ENCODE data around the gene CEACAM16. TPM values are rescaled to one million over a fixed set of nuclear protein-coding genes. Genes with fewer than 3 reads are reported as not detected.

The CEACAM16 gene
- total RNA-seq, 2 donors from 2014 or later, result not detected

- H3K9me3 ChIP-seq, result no peaks in the 10 kb centered on the region
- DNase-seq (ENCODE audit: low spot score) (no peak), ATAC-seq (ENCODE audit: insufficient number of reproducible peaks, low FRiP score, low read depth) (no peak)
- no peak within 1 kb of the TSS for H3K27ac ChIP-seq
- no peaks in the 10 kb centered on the region for H3K4me1 ChIP-seq (ENCODE audit: control insufficient read depth in 1 of 2, low read depth in 2 of 2)
- H3K36me3 ChIP-seq, result no peaks in the 10 kb centered on the region
- no peaks in the 10 kb centered on the region for H3K27me3 ChIP-seq (replicated peaks; ENCODE audit: insufficient read depth)
- no peak for TF ChIP-seq CTCF (IDR thresholded peaks at IDR 0.05)
- no peak within 1 kb of the TSS for H3K4me3 ChIP-seq
These were observed 27.6 kb upstream of the CEACAM16 start, which contains the start of gene CEACAM19 for GRCh38 chr19:44671400-44671799. CEACAM19 (plus strand) TSS chr19:44671482; CDS start chr19:44671932, 450 bp downstream.

- TF ChIP-seq CTCF (IDR thresholded peaks at IDR 0.05), result no peak
- no peak for ATAC-seq (ENCODE audit: insufficient number of reproducible peaks, low FRiP score, low read depth)
These were observed 26.7 kb upstream of the CEACAM16 start for GRCh38 chr19:44672226-44672625.

GRCh38 chr19:44673510-44673909 lies 25.4 kb upstream of the CEACAM16 start:
- H3K27ac ChIP-seq, result no peak overlapping the region
- no peak for DNase-seq (ENCODE audit: low spot score)
- TF ChIP-seq CTCF (IDR thresholded peaks at IDR 0.05), result no peak
- H3K4me1 ChIP-seq (ENCODE audit: control insufficient read depth in 1 of 2, low read depth in 2 of 2), result no peaks in the 10 kb centered on the region
- no peak for ATAC-seq (ENCODE audit: insufficient number of reproducible peaks, low FRiP score, low read depth)
- H3K9me3 ChIP-seq, result no peaks in the 10 kb centered on the region
- H3K4me3 ChIP-seq, result no peak overlapping the region
- no peaks in the 10 kb centered on the region for H3K36me3 ChIP-seq
- no peaks in the 10 kb centered on the region for H3K27me3 ChIP-seq (replicated peaks; ENCODE audit: insufficient read depth)

More at GRCh38 chr19:44672226-44672625, 26.7 kb upstream of the CEACAM16 start:
- no peak for DNase-seq (ENCODE audit: low spot score)
- no peaks in the 10 kb centered on the region for H3K27me3 ChIP-seq (replicated peaks; ENCODE audit: insufficient read depth)
- H3K36me3 ChIP-seq, result no peaks in the 10 kb centered on the region
- no peaks in the 10 kb centered on the region for H3K9me3 ChIP-seq
- no peak overlapping the region for H3K27ac ChIP-seq
- no peak overlapping the region for H3K4me3 ChIP-seq
- no peaks in the 10 kb centered on the region for H3K4me1 ChIP-seq (ENCODE audit: control insufficient read depth in 1 of 2, low read depth in 2 of 2)

- Histone ChIP-seq H3K27ac (no peak overlapping the region), H3K4me1 (ENCODE audit: control insufficient read depth in 1 of 2, low read depth in 2 of 2) (no peaks in the 10 kb centered on the region), H3K4me3 (no peak overlapping the region), H3K36me3 (no peaks in the 10 kb centered on the region), H3K9me3 (no peaks in the 10 kb centered on the region), H3K27me3 (replicated peaks; ENCODE audit: insufficient read depth) (no peaks in the 10 kb centered on the region)
- DNase-seq (ENCODE audit: low spot score) (no peak), ATAC-seq (ENCODE audit: insufficient number of reproducible peaks, low FRiP score, low read depth) (no peak)
- TF ChIP-seq CTCF (IDR thresholded peaks at IDR 0.05), result no peak
These were observed 23.4 kb upstream of the CEACAM16 start for GRCh38 chr19:44675521-44675920.

- Histone ChIP-seq H3K27ac (no peak overlapping the region), H3K4me1 (ENCODE audit: control insufficient read depth in 1 of 2, low read depth in 2 of 2) (no peaks in the 10 kb centered on the region), H3K36me3 (peaks cover 2% of the 10 kb centered on the region), H3K9me3 (no peaks in the 10 kb centered on the region), H3K4me3 (no peak overlapping the region), H3K27me3 (replicated peaks; ENCODE audit: insufficient read depth) (no peaks in the 10 kb centered on the region)
- no peak for TF ChIP-seq CTCF (IDR thresholded peaks at IDR 0.05)
- no peak for DNase-seq (ENCODE audit: low spot score)
- no peak for ATAC-seq (ENCODE audit: insufficient number of reproducible peaks, low FRiP score, low read depth)
These were observed 21.7 kb upstream of the CEACAM16 start for GRCh38 chr19:44677019-44677811.

Data from thoracic aorta (tissue), 2 donors.